Activated B cell treated with CpG ODN at 0.5 μM for 24 hours (primary cell): Measurements from ENCODE around the gene NT5C1A. TPM values are rescaled to one million over a fixed set of nuclear protein-coding genes. Genes with fewer than 3 reads are reported as not detected.

ENCODE experiments used
- ATAC-seq: fragments of 200-7000 bp; cut with Tn5 transposase; one replicate; pipeline ENCODE4 v1.10.0; 2021; ENCODE audit warnings: low read depth, mild to moderate bottlenecking, moderate library complexity
- CTCF ChIA-PET: fragments of 350-600 bp; sonication (Branson Sonifier 250); formaldehyde crosslinking; loops from one replicate; lab custom pipeline; 2021; ENCODE audit warnings: antibody characterized with exemption; lab: Charles Lee
- POLR2A ChIA-PET: fragments of 350-600 bp; sonication (Branson Sonifier 250); formaldehyde crosslinking; loops from one replicate; lab custom pipeline; 2021; ENCODE audit warnings: antibody characterized with exemption; lab: Charles Lee
- DNase-seq: peaks from one replicate; pipeline ENCODE4 v3.0.0; 2022
- H3K27ac Mint-ChIP-seq: one replicate; pipeline ENCODE4 v1.8.0; 2020; ENCODE audit warnings: mixed read lengths
- H3K27me3 Mint-ChIP-seq: one replicate; pipeline ENCODE4 v1.8.0; 2021; ENCODE audit warnings: mixed read lengths
- H3K36me3 Mint-ChIP-seq: one replicate; pipeline ENCODE4 v1.8.0; 2021; ENCODE audit warnings: low read depth, mixed read lengths
- H3K4me1 Mint-ChIP-seq: one replicate; pipeline ENCODE4 v1.8.0; 2021; ENCODE audit warnings: mixed read lengths
- H3K4me3 Mint-ChIP-seq: one replicate; pipeline ENCODE4 v1.8.0; 2020; ENCODE audit warnings: mild to moderate bottlenecking, mixed read lengths
- H3K9me3 Mint-ChIP-seq: one replicate; pipeline ENCODE4 v1.8.0; 2020; ENCODE audit warnings: mixed read lengths
- CTCF ChIP-seq: fragments of 200-600 bp; IDR thresholded peaks from one replicate; pipeline ENCODE4 v1.8.0; 2022; ENCODE audit warnings: antibody characterized with exemption, mild to moderate bottlenecking
- intact Hi-C: fragments of 100-400 bp; cut with micrococcal nuclease; formaldehyde crosslinking; loops from one replicate; pipeline ENCODE4 v1.15.1; 2024
- total RNA-seq: library from RNA; stranded (reverse); gene quantifications from 2 replicates; pipeline ENCODE4 v1.2.3, GENCODE V29; 2022

NT5C1A gene
- total RNA-seq, 1 donor from 2014 or later = not detected

GRCh38 chr1:39639305-39640130 lies 32.4 kb downstream of the NT5C1A start, which contains the start of gene HEYL:
TSS of gene HEYL (minus strand) at chr1:39639643. CDS start at chr1:39639625, 18 bp downstream.
- H3K27ac Mint-ChIP-seq = no peak within 1 kb of the TSS
- H3K27me3 Mint-ChIP-seq = peaks cover 37% of the 10 kb centered on the region
- H3K4me1 Mint-ChIP-seq = peaks cover 2% of the 10 kb centered on the region
- no peaks in the 10 kb centered on the region for H3K36me3 Mint-ChIP-seq
- peak; percentile 79 for ATAC-seq
- H3K9me3 Mint-ChIP-seq = peaks cover 4% of the 10 kb centered on the region
- intact Hi-C loops = no loop called here
- ChIA-PET CTCF (interaction anchor here (0.6 to 2.6 kb wide), 3 partner anchors 14 to 375 kb away, joined by 3 to 8 read pairs (median 3); no protein-coding TSS in a partner anchor), POLR2A (no interaction called here)
- no peak for TF ChIP-seq CTCF
- peak; percentile 53 for DNase-seq
- peak within 1 kb of the TSS; percentile 66 for H3K4me3 Mint-ChIP-seq

GRCh38 chr1:39638965-39639304 lies 33.0 kb downstream of the NT5C1A start:
- DNase-seq (no peak), ATAC-seq (no peak)
- ChIA-PET CTCF (interaction anchor here (0.6 to 2.6 kb wide), 3 partner anchors 15 to 374 kb away, joined by 3 to 8 read pairs (median 3); no protein-coding TSS in a partner anchor), POLR2A (no interaction called here)
- Mint-ChIP-seq H3K4me1 (peaks cover 2% of the 10 kb centered on the region), H3K4me3 (peak overlapping the region; percentile 66), H3K9me3 (peaks cover 3% of the 10 kb centered on the region), H3K27ac (no peak overlapping the region), H3K36me3 (no peaks in the 10 kb centered on the region), H3K27me3 (peaks cover 40% of the 10 kb centered on the region)
- intact Hi-C loops = no loop called here
- no peak for TF ChIP-seq CTCF

- Mint-ChIP-seq H3K4me3 (no peak overlapping the region), H3K4me1 (peaks cover 2% of the 10 kb centered on the region), H3K27me3 (peaks cover 43% of the 10 kb centered on the region), H3K9me3 (no peaks in the 10 kb centered on the region), H3K27ac (no peak overlapping the region), H3K36me3 (no peaks in the 10 kb centered on the region)
- DNase-seq (no peak), ATAC-seq (no peak)
- ChIA-PET POLR2A (no interaction called here), CTCF (interaction anchor here (2.6 kb wide), 1 partner anchor 31 kb away, joined by 8 read pairs; no protein-coding TSS in a partner anchor)
- no peak for TF ChIP-seq CTCF
- intact Hi-C loops = no loop called here
Measured at GRCh38 chr1:39637361-39637760, 34.5 kb downstream of the NT5C1A start.

GRCh38 chr1:39635871-39636210 lies 36.1 kb downstream of the NT5C1A start:
- no peak for TF ChIP-seq CTCF
- POLR2A ChIA-PET = no interaction called here

GRCh38 chr1:39635205-39635870 lies 36.6 kb downstream of the NT5C1A start:
- Mint-ChIP-seq H3K36me3 (no peaks in the 10 kb centered on the region), H3K9me3 (no peaks in the 10 kb centered on the region), H3K4me1 (peaks cover 2% of the 10 kb centered on the region), H3K27me3 (peaks cover 37% of the 10 kb centered on the region), H3K27ac (no peak overlapping the region), H3K4me3 (no peak overlapping the region)
- CTCF ChIA-PET = no interaction called here
- TF ChIP-seq CTCF = no peak
- no peak for DNase-seq
- ATAC-seq = no peak
- POLR2A ChIA-PET = no interaction called here
- intact Hi-C loops = no loop called here

More at GRCh38 chr1:39635871-39636210, 36.1 kb downstream of the NT5C1A start:
- no peaks in the 10 kb centered on the region for H3K9me3 Mint-ChIP-seq
- CTCF ChIA-PET = no interaction called here
- H3K4me1 Mint-ChIP-seq = peaks cover 2% of the 10 kb centered on the region
- no peak overlapping the region for H3K27ac Mint-ChIP-seq
- no peaks in the 10 kb centered on the region for H3K36me3 Mint-ChIP-seq
- intact Hi-C loops = no loop called here
- ATAC-seq (no peak), DNase-seq (no peak)
- H3K27me3 Mint-ChIP-seq = peaks cover 42% of the 10 kb centered on the region
- no peak overlapping the region for H3K4me3 Mint-ChIP-seq
